Measurements from ENCODE around the gene PATJ. TPM values are rescaled to one million over a fixed set of nuclear protein-coding genes. Genes with fewer than 3 reads are reported as not detected.

The PATJ gene
- total and polyA plus RNA-seq, 2 donors (not counting 3 experiments of a cell fraction or from before 2014, with no cell fraction given) = 1.1 to 3.0 TPM

DNA sequence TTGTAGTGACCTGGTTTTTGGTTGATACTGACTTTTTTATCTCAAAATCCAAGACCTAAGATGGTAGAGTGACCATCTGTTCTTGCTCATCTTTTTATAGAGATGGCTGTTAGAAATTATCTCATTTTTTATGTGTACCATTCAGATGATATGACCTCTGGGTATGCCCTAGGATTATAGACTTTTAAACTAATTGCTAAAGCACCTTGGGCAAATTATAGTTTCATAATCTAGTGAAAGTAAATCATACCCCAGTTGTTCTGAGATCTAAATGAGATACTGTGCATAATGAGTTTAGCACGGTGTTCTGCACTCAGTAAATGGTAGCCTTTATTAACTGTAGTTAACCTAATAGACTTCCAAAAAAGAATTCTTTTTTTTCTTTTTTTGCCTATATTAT, 269.8 kb downstream of the PATJ start:
- no peaks in the 10 kb centered on the region for H3K79me2 ChIP-seq (ENCODE audit: control insufficient read depth, insufficient read depth, low read length)
- intact Hi-C loops (cut with micrococcal nuclease) = no loop called here
- TF ChIP-seq FOS (IDR thresholded peaks at IDR 0.05; ENCODE audit: borderline replicate concordance, insufficient read depth, low read length) (no peak), JUN (IDR thresholded peaks at IDR 0.05; ENCODE audit: borderline replicate concordance, insufficient read depth, insufficient read length, low read depth) (no peak), MYC (IDR thresholded peaks at IDR 0.05; ENCODE audit: low read depth, low read length) (no peak), EZH2 (IDR thresholded peaks at IDR 0.05; ENCODE audit: borderline replicate concordance, low read depth, low read length, severe bottlenecking) (no peak), POLR2A (IDR thresholded peaks at IDR 0.05; ENCODE audit: low read depth, low read length) (no peak), GATA2 (IDR thresholded peaks at IDR 0.05; ENCODE audit: insufficient read depth, insufficient read length, low read depth, low read length) (no peak), POLR2AphosphoS5 (IDR thresholded peaks at IDR 0.05; ENCODE audit: insufficient read depth, low read depth, low read length) (no peak)
- TF ChIP-seq, protein P1, sequence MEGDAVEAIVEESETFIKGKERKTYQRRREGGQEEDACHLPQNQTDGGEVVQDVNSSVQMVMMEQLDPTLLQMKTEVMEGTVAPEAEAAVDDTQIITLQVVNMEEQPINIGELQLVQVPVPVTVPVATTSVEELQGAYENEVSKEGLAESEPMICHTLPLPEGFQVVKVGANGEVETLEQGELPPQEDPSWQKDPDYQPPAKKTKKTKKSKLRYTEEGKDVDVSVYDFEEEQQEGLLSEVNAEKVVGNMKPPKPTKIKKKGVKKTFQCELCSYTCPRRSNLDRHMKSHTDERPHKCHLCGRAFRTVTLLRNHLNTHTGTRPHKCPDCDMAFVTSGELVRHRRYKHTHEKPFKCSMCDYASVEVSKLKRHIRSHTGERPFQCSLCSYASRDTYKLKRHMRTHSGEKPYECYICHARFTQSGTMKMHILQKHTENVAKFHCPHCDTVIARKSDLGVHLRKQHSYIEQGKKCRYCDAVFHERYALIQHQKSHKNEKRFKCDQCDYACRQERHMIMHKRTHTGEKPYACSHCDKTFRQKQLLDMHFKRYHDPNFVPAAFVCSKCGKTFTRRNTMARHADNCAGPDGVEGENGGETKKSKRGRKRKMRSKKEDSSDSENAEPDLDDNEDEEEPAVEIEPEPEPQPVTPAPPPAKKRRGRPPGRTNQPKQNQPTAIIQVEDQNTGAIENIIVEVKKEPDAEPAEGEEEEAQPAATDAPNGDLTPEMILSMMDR (IDR thresholded peaks at IDR 0.05; ENCODE audit: extremely low read depth in 1 of 2, insufficient read depth in 1 of 2, low read depth in 1 of 2, low read length in 2 of 2) = no peak
- TF ChIP-seq, protein P2, sequence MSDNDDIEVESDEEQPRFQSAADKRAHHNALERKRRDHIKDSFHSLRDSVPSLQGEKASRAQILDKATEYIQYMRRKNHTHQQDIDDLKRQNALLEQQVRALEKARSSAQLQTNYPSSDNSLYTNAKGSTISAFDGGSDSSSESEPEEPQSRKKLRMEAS (IDR thresholded peaks at IDR 0.05; ENCODE audit: insufficient read depth, insufficient read length) = no peak
- no TSS peak for BruUV-seq (replicated peaks)
- H3K4me3 ChIP-seq (replicated peaks in 1 of 3; ENCODE audit: insufficient read depth in 1 of 3, low read depth in 1 of 3, low read length in 3 of 3) = no peak overlapping the region
- H3K27ac ChIP-seq (ENCODE audit: insufficient read depth, low read depth, low read length) = no peak overlapping the region
- no peaks in the 10 kb centered on the region for H3K27me3 ChIP-seq (ENCODE audit: control insufficient read depth in 2 of 2, insufficient read depth in 2 of 2, low read length in 2 of 2)
- no peaks in the 10 kb centered on the region for H3K9me1 ChIP-seq (replicated peaks; ENCODE audit: control insufficient read depth, extremely low read depth, insufficient read depth, low read length)
- no peak for DNase-seq (ENCODE audit: low read depth, low spot score)
- H4K20me1 ChIP-seq (replicated peaks; ENCODE audit: control insufficient read depth, extremely low read depth, insufficient read depth, low read length) = no peaks in the 10 kb centered on the region
- no peak overlapping the region for H2AFZ ChIP-seq (ENCODE audit: low read depth, low read length)
- ChIA-PET POLR2A (no interaction called here), CTCF (no interaction called here)
- no peaks in the 10 kb centered on the region for H3K9me3 ChIP-seq (replicated peaks; ENCODE audit: control insufficient read depth, insufficient read depth, low read length)
- no peak for FAIRE-seq
- H3K4me1 ChIP-seq (ENCODE audit: control insufficient read depth, extremely low read depth, insufficient read depth, low read length) = no peaks in the 10 kb centered on the region
- dilution Hi-C loops (cut with MboI; ENCODE audit: extremely low pct_ligation_motif_present, low sequenced_read_pairs) = no loop called here
- H3K9ac ChIP-seq (replicated peaks; ENCODE audit: extremely low read depth, insufficient read depth, low read length) = no peak overlapping the region
- H3K36me3 ChIP-seq (ENCODE audit: control insufficient read depth in 2 of 2, extremely low read depth in 1 of 2, insufficient read depth in 2 of 2, low read length in 2 of 2) = no peaks in the 10 kb centered on the region
- no peak overlapping the region for H3K4me2 ChIP-seq (ENCODE audit: insufficient read depth, low read length)

All from endothelial cell of umbilical vein (primary cell).